Fibroblast of the aortic adventitia (primary cell): ENCODE results near the gene PI4KA. TPM values are rescaled to one million over a fixed set of nuclear protein-coding genes. Genes with fewer than 3 reads are reported as not detected.

ENCODE experiments used
- DNase-seq: peaks from one replicate; pipeline ENCODE4 v3.0.0-alpha.2; 2010; ENCODE audit warnings: low read depth
- H3K4me3 ChIP-seq: 2 replicates; pipeline ENCODE4 v1.5.1; 2011; ENCODE audit warnings: low read depth, mild to moderate bottlenecking, control low read depth, low read length, moderate library complexity
- CTCF ChIP-seq: IDR thresholded peaks from 2 replicates; pipeline ENCODE4 v1.5.1; 2011; ENCODE audit warnings: mild to moderate bottlenecking, low read length, control low read depth, inconsistent platforms; ENCODE audit not compliant: insufficient read depth
- total RNA-seq: library from RNA; depleted of rRNA; stranded (reverse); fragments of >200 nt; gene quantifications from 2 replicates; pipeline ENCODE4 v1.2.3, GENCODE V29; 2012; ENCODE audit warnings: low replicate concordance

The PI4KA gene
- total RNA-seq, 1 donor = 49.9 TPM

- H3K4me3 ChIP-seq = no peak overlapping the region
- TF ChIP-seq CTCF = no peak
- DNase-seq = peak; percentile 3
These were observed 7.3 kb upstream of the PI4KA start for GRCh38 chr22:20865875-20866445.

GRCh38 chr22:20865331-20865730, 6.7 kb upstream of the PI4KA start:
- no peak for TF ChIP-seq CTCF

GRCh38 chr22:20864186-20864908, 5.7 kb upstream of the PI4KA start:
- no peak for TF ChIP-seq CTCF
- no peak for DNase-seq
- no peak overlapping the region for H3K4me3 ChIP-seq

More at GRCh38 chr22:20865331-20865730, 6.7 kb upstream of the PI4KA start:
- DNase-seq = no peak
- H3K4me3 ChIP-seq = no peak overlapping the region

- no peak overlapping the region for H3K4me3 ChIP-seq
- DNase-seq = no peak
- no peak for TF ChIP-seq CTCF
These were observed 4.8 kb upstream of the PI4KA start for GRCh38 chr22:20863366-20863765.

GRCh38 chr22:20862540-20862939, 3.9 kb upstream of the PI4KA start:
- no peak for DNase-seq
- no peak for TF ChIP-seq CTCF

GRCh38 chr22:20859615-20860014, 1.0 kb upstream of the PI4KA start:
- TF ChIP-seq CTCF = no peak
- no peak for DNase-seq

More at GRCh38 chr22:20862540-20862939, 3.9 kb upstream of the PI4KA start:
- no peak overlapping the region for H3K4me3 ChIP-seq

More at GRCh38 chr22:20859615-20860014, 1.0 kb upstream of the PI4KA start:
- H3K4me3 ChIP-seq = peak overlapping the region; percentile 85
